A673 (cell line): ENCODE data around the gene FAM120A. TPM values are rescaled to one million over a fixed set of nuclear protein-coding genes. Genes with fewer than 3 reads are reported as not detected.

Experiments
- BruUV-seq: library from RNA; stranded (reverse); fragments of 400-500 nt; replicated peaks from 2 replicates; lab custom pipeline; 2021; lab: Mats Ljungman, UMichigan
- CTCF ChIA-PET: fragments of 300-600 bp; sonication (Branson Sonifier 250); formaldehyde crosslinking; loops from one replicate; lab custom pipeline; 2022; ENCODE audit warnings: antibody characterized with exemption; lab: Charles Lee
- POLR2A ChIA-PET: fragments of 300-600 bp; sonication (Branson Sonifier 250); formaldehyde crosslinking; loops from one replicate; lab custom pipeline; 2022; ENCODE audit warnings: antibody characterized with exemption; ENCODE audit not compliant: low non-redundant PET; lab: Charles Lee
- DNase-seq: peaks from one replicate; pipeline ENCODE4 v3.0.0-alpha.2; 2015; ENCODE audit warnings: low spot score
- H3K27ac ChIP-seq: fragments of 200-600 bp; sonication (generic); 2 replicates; pipeline ENCODE4 v1.5.1; 2016; ENCODE audit warnings: mixed run types, low read depth, mild to moderate bottlenecking, mixed read lengths, antibody characterized with exemption, low read length; ENCODE audit not compliant: poor library complexity, severe bottlenecking
- H3K27me3 ChIP-seq: fragments of 200-600 bp; sonication (generic); replicated peaks from 2 replicates; pipeline ENCODE4 v1.6.1; 2017; ENCODE audit warnings: mixed run types, low read depth, mild to moderate bottlenecking, mixed read lengths, antibody characterized with exemption, low read length; ENCODE audit not compliant: insufficient read depth, poor library complexity
- H3K36me3 ChIP-seq: fragments of 200-600 bp; sonication (generic); 2 replicates; pipeline ENCODE4 v1.6.1; 2016; ENCODE audit warnings: mixed run types, mild to moderate bottlenecking, mixed read lengths, antibody characterized with exemption, low read length; ENCODE audit not compliant: insufficient read depth, poor library complexity, severe bottlenecking
- H3K4me1 ChIP-seq: fragments of 200-600 bp; sonication (generic); 2 replicates; pipeline ENCODE4 v1.6.1; 2017; ENCODE audit warnings: mixed run types, mild to moderate bottlenecking, mixed read lengths, antibody characterized with exemption, low read length; ENCODE audit not compliant: insufficient read depth, poor library complexity, severe bottlenecking
- H3K4me3 ChIP-seq: fragments of 200-600 bp; sonication (generic); 2 replicates; pipeline ENCODE4 v1.5.1; 2016; ENCODE audit warnings: low read depth, mixed run types, mild to moderate bottlenecking, mixed read lengths, low read length; ENCODE audit not compliant: poor library complexity, severe bottlenecking
- H3K9me3 ChIP-seq: fragments of 200-600 bp; sonication (generic); 2 replicates; pipeline ENCODE4 v1.6.1; 2016; ENCODE audit warnings: mixed run types, low read depth, mild to moderate bottlenecking, mixed read lengths, antibody characterized with exemption, low read length; ENCODE audit not compliant: poor library complexity, severe bottlenecking
- CTCF ChIP-seq: fragments of 300-800, 200-600 bp; sonication (generic); conservative IDR thresholded peaks from 2 replicates; pipeline ENCODE4 v1.5.1; 2017; ENCODE audit warnings: low read depth, mild to moderate bottlenecking, antibody characterized with exemption, low read length, moderate library complexity, mixed read lengths
- EZH2 ChIP-seq: fragments of 200-600 bp; sonication (generic); IDR thresholded peaks from 2 replicates; pipeline ENCODE4 v1.6.1; 2017; ENCODE audit warnings: borderline replicate concordance, low read depth, mild to moderate bottlenecking, mixed read lengths, antibody characterized with exemption, low read length; ENCODE audit not compliant: poor library complexity, severe bottlenecking
- intact Hi-C: fragments of 100-400 bp; cut with micrococcal nuclease; formaldehyde crosslinking; loops from one replicate; pipeline ENCODE4 v1.10.0; 2022; ENCODE audit not compliant: unreplicated experiment
- total RNA-seq: library from RNA; stranded (reverse); gene quantifications from 2 replicates; pipeline ENCODE4 v1.2.3, GENCODE V29; 2021

Gene FAM120A
- total RNA-seq, 1 experiment from 2014 or later: 91.0 TPM

- TF ChIP-seq EZH2 (no peak), CTCF (no peak)
- Histone ChIP-seq H3K27ac (no peak overlapping the region), H3K4me1 (peaks cover 23% of the 10 kb centered on the region), H3K36me3 (no peaks in the 10 kb centered on the region), H3K9me3 (peaks cover 4% of the 10 kb centered on the region), H3K4me3 (no peak overlapping the region), H3K27me3 (no peaks in the 10 kb centered on the region)
- intact Hi-C loops: no loop called here
- DNase-seq: peak; percentile 61
- ChIA-PET CTCF (interaction anchor here (1.7 kb wide), 1 partner anchor 16 kb away, joined by 4 read pairs; no protein-coding TSS in a partner anchor), POLR2A (no interaction called here)
- no TSS peak for BruUV-seq
Measured at GRCh38 chr9:93582115-93582514, 130.6 kb downstream of the FAM120A start.

GRCh38 chr9:93582550-93582949, 131.1 kb downstream of the FAM120A start:
- no peaks in the 10 kb centered on the region for H3K27me3 ChIP-seq
- no peak for DNase-seq
- H3K9me3 ChIP-seq: peaks cover 4% of the 10 kb centered on the region
- no peak overlapping the region for H3K4me3 ChIP-seq
- POLR2A ChIA-PET: no interaction called here
- peaks cover 23% of the 10 kb centered on the region for H3K4me1 ChIP-seq
- intact Hi-C loops: no loop called here
- no TSS peak for BruUV-seq
- H3K36me3 ChIP-seq: no peaks in the 10 kb centered on the region
- CTCF ChIA-PET: interaction anchor here (1.7 kb wide), 1 partner anchor 16 kb away, joined by 4 read pairs; no protein-coding TSS in a partner anchor
- no peak overlapping the region for H3K27ac ChIP-seq
- TF ChIP-seq EZH2 (no peak), CTCF (no peak)

- peaks cover 4% of the 10 kb centered on the region for H3K9me3 ChIP-seq
- H3K4me1 ChIP-seq: peaks cover 12% of the 10 kb centered on the region
- H3K36me3 ChIP-seq: no peaks in the 10 kb centered on the region
- ChIA-PET POLR2A (no interaction called here), CTCF (no interaction called here)
- no peak for DNase-seq
- BruUV-seq: no TSS peak
- no peak overlapping the region for H3K4me3 ChIP-seq
- no peak for TF ChIP-seq EZH2
- H3K27me3 ChIP-seq: no peaks in the 10 kb centered on the region
- intact Hi-C loops: no loop called here
- H3K27ac ChIP-seq: no peak overlapping the region
Measured at GRCh38 chr9:93585259-93585658, 133.8 kb downstream of the FAM120A start.

- no TSS peak for BruUV-seq
- TF ChIP-seq CTCF (no peak), EZH2 (no peak)
- H3K4me1 ChIP-seq: peaks cover 12% of the 10 kb centered on the region
- H3K36me3 ChIP-seq: no peaks in the 10 kb centered on the region
- peaks cover 4% of the 10 kb centered on the region for H3K9me3 ChIP-seq
- no peaks in the 10 kb centered on the region for H3K27me3 ChIP-seq
- POLR2A ChIA-PET: no interaction called here
- H3K4me3 ChIP-seq: no peak overlapping the region
- no peak overlapping the region for H3K27ac ChIP-seq
- no peak for DNase-seq
- CTCF ChIA-PET: no interaction called here
- intact Hi-C loops: no loop called here
Measured at GRCh38 chr9:93585695-93586094, 134.2 kb downstream of the FAM120A start.
